ENCODE data around the gene PHACTR3.

The PHACTR3 gene

DNA sequence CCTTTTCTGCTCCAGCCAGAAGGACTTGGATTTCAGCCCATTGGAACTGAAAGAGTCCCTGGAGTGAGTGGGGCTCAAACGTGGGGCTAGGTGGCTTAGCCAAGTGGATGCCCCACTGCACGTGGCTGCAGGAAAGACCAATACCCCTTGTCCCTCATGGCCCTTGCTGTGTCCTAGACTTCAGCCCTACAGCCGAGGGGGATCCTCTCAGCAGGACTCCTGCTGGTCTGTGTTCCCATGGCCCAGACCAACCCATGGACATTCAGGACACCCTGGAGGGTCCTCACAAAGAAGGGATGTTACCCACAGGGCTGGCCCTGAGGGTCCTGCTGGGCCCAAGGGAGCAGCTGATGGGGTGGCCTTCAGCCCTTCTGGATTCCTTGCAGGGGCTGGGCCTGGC lies 30.0 kb upstream of the PHACTR3 start:
- DNase-seq (ENCODE audit: low read depth in 2 of 2): no peak

DNA sequence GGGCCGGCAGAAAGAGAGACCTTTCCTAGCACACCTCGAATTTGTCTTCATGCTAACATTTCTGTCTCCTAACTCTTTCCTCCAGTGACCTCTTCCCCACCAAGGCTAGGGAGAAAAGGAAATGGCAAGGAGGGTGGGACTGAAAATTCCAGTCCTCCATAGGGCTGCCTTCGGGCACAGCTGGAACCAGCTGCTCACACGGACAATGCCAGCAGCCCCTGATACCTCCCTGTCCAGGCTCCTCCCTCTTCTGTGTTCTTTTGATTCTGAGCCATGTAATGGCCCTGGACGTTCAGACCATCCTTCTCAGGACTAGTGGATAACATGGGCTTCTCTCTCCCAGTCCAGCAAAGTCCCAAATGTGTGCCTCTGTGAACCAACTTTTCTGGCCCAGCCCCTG lies 29.1 kb upstream of the PHACTR3 start:
- DNase-seq (ENCODE audit: low read depth in 2 of 2): no peak

DNA sequence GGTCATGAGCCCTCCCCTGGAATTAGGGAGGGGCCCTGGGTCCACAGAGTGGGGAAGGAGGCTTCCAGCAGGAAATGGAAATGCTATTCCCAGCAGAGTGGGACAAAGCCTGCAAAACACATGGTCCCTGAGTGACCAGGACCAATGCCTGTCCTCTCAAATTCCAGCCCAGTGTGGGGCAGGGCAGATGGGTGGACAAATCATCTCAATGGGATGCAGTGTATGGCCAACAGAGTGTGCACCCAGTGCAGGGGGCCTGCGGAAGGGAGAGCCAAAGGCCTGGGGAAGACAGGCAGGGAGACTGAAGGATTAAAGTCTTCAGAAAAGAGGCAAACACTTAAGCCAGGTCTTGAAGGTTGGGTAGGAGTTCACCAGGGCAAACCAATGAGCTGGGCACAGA lies 28.7 kb upstream of the PHACTR3 start:
- no peak for DNase-seq (ENCODE audit: low read depth in 2 of 2)

DNA sequence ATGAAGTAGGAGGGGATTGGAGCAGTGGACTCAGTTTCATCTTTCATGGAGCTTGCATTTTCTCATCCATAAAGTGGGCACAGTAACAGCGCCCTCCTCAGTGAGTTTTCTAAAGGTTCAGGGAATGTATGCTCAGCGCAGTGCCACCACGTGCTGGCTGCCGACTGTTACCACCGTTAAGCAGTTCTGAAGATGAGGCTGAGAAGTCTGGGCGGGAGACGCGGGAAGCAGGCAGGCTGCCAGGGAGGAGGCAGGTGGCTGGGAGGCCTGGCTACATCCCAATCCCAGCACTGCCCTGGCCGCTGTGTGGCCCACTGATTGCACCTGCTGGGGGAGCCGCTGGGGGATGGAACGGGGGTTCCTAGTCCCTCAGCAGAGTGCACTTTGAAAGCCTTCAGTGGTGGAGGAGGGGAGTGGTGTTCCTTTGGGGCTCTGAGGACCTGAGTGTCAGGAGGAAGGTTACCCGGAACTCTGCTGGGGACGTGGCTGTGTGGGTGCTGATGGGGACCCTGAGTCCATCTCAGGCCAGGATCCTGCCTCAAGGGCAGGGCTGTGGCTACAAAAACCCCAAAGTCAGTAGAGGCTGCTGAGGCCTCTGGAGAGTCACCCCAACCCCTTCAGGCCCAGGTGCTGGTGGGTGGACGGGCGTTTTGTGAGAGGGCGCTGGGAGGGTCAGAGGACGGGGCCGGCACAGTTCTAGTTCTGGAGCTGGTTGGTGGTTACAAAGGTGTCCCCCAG lies 28.0 kb upstream of the PHACTR3 start:
- no peak for DNase-seq (ENCODE audit: low read depth in 2 of 2)

DNA sequence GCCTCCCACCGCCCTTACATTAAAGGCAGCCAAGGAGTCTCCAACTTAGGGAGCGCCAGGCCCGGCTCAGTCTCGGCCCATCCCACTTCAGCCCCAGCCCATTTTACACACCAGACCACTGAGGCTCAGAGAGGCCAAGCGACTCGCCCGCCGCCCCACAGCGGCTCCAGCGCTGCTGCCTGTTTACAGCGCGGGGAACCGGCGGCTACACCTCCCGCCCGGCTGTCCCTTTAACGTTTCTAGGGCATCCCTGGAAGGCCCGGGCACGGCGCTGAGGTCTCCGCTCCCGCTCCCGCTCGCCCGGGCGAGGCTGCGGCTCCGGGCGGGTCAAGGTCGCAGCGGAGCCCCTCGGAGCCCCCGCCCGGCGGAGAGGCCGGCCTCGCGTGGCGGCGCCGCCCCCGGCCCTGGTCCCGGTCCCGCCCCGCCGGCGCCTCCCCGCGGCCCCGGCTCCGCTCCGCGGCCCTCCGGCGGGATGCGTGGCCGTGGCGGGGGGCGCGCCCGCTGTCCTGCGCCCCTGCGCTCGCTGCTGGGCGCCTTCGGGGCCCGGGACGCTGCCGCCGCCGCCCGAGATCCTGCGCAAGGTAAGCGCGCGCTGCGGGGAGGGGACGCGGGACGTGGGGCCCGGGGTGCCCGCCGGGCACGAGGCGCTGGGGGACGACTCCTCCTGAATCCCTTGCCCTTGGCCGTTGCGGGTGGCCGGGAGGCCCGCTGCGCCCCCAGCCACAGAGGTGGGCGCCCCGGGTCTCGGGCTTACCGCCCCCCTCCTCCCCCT lies 27.1 kb upstream of the PHACTR3 start:
- DNase-seq (ENCODE audit: low read depth in 2 of 2): no peak

DNA sequence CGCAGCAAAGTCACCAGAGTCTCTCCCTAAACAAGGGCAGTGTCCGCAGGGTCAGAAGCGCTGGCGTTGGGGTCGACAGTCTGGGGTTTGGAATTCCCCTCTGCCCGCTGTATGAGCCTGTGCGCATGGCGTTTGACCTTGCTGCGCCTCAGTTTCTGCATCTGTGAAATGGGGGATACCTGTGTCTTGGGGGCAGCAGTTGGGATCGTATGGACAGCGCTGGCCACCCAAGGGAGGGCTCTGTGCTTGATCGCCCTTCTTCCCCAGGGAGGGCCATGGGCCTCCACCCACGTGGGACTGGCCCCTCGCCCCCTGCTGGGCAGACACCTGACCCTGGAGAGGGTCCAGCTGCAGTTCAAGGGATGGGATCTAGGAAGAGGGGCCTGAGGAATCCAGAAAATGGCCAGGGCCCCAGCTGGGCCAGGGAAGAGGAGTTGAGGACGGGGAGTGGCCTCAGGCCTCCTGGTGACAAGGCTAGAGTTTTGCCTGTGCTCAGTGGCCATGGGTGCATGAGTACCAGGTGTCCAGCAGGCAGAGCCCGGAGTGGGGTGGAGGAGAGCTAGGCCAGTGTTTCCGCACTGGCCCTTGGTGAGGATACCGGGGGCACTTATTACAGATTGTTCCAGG lies 26.4 kb upstream of the PHACTR3 start:
- no peak for DNase-seq (ENCODE audit: low read depth in 2 of 2)

DNA sequence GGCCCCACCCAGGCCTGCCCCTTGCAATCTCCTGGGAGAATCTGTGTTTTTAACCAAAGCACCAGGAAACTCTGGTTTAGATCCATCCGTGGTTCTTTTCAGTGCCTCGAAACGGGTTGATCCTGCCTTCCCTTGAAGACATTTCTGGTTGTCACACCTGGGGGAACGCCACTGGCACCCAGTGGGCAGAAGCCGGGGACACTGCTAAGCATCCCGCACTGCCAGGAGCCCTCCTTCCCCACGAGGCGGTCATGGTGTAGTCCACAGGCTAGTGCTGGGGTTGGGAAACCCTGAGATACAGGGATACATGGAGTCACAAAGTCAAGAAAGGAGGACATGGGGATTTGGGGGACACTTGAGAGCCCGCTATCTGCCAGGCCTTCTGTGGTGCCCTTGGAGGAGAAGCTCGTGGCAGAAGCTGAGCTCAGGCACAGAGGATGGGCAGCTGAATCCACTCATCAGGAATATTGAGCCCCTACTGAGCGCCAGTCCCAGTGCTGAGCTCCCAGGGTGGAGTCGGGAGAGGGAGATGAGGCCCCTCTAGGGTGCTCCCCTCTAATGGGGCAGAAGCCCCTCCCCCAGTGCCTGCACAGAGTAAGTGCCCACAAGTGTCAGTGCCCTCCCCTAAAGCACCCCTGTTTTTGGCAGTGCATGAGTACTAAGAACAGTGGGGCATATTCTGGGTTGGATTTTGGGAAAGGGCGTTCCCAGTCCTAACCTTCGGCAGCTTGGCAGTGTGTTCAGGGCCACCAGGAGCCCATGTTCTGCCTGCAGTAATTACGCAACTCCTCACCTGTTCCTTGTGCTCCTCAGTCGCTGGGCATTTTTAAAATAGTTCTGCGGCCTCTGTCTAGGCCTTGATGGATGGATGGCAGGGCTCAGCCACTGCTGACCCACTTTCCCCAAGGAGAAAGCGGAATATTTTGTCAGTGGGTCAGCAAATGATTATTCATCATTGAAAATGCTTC lies 25.6 kb upstream of the PHACTR3 start:
- DNase-seq (ENCODE audit: low read depth in 2 of 2): no peak

DNA sequence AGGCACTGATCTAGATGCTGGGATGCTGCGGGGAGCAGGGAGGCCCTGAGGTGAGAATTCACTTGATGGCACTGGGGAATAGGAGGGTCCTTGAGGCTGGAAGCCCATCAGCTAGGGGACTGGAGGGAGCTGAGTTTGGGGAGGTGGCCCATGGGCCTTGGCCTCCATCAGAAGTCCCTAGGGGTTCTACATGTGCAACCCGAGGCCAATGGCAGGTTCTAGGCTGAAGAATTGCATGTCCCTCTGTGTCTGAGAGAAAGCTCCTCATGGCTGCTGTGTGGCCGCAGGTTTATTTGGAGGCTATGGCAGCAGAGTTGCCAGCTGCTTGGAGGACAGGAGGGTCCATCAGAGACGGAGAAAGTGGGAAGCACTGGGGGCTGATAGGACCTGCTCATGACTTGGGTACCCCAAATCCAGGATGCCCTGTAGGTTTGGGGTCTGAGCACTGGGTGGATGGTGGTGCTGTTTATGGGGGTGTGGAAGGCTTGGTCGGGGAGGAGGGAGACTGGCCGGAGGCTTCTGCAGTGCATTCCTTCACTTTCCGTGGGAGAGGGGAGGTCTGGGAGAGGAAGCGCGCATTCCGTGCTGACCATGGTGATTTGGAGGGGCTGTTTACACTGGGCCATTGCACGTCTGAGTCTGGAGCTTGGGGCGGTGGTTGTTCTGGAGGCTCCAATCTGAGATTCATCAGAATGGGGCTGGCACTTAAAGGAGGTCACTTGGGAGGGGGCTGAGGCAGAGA lies 24.8 kb upstream of the PHACTR3 start:
- DNase-seq (ENCODE audit: low read depth in 2 of 2): no peak

DNA sequence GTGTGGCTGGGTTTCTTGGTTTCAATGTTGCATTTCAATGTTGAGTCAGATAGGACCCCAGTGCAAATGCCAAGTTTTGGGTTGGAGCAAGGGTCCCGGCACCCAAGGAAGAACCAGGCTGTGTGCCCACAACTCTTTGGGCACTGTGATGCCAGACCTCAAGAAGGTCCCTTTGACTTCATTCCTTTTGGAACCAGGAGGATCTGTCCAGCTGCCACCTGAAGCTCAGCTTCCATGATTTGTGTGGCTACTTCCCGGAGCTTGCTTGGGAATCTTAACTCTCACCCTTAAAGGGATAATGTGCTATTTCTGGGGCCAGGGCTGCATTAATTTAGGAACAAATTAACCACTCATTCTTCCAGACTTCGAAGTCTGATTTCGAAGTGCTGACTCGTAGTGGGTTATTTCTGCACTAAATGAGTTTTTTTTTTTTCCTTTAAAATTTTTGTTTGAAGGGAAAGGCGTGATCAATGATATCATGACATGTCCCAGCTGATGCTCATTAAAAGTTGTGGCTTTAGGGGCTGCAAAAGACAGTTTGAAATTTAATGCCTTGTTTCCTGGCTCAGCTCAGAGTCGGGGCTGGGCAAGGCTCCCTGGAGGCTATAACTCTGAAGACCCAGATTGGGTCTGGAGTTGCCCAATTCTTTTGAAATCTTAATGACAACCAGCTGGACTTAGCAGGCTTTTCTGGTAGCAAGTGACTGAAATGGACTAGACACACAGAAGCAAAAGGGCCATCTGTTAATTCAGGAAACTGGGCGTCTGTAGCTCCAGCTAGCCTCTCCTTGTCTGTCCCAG lies 24.0 kb upstream of the PHACTR3 start:
- DNase-seq (ENCODE audit: low read depth in 2 of 2): no peak

DNA sequence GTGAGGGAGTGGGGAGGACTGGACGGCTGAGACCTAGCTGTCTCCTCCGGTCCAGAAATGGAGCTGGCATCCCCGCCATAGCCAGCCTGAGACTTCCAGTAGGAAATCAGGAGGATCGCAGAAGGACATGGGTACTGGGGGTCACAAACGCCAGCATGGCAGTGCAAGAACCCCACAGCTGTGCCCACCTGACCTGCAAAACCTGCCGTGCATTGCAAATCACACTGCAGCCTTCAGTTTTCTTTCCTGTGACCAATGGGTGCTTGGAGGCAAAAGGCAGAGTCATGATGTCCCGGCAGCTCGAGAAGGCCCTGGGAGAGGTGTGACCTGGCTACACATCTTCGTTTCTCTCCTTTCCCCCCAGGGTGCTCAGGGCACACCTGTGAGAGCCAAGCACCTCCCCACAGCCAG lies 23.3 kb upstream of the PHACTR3 start:
- DNase-seq (ENCODE audit: low read depth in 2 of 2): no peak

DNA sequence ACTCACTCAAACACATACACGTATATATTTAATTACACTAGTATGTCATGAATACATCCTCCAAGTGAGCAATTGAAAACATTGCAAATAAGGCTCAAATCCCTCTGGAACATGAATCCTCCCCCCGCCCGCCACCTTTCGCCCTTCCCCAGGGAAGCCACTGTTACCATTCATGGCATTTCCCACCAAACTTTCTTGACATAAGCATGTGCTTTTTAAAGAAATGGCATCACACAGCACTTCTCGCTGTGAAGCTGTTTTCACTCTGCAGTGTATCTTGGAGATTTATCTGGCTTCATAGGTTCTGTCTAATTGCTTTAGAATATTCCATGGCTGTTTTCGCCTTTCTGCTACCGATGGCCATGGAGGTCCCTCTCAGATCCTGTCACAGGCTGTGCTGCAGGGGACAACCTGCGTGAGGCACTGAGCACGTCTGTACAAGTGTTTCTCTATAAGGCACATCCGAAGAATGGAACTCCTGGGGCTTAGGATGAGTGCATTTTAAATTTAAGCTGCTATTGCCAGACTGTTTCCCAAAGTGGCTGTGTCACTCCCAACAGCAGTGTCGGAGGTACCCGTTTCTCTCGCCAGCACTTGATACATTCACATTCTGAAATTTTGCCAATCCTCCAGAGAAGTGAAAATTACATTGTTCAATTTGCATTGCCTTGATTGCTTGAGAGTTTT lies 22.2 kb upstream of the PHACTR3 start:
- DNase-seq (ENCODE audit: low read depth in 2 of 2): no peak

DNA sequence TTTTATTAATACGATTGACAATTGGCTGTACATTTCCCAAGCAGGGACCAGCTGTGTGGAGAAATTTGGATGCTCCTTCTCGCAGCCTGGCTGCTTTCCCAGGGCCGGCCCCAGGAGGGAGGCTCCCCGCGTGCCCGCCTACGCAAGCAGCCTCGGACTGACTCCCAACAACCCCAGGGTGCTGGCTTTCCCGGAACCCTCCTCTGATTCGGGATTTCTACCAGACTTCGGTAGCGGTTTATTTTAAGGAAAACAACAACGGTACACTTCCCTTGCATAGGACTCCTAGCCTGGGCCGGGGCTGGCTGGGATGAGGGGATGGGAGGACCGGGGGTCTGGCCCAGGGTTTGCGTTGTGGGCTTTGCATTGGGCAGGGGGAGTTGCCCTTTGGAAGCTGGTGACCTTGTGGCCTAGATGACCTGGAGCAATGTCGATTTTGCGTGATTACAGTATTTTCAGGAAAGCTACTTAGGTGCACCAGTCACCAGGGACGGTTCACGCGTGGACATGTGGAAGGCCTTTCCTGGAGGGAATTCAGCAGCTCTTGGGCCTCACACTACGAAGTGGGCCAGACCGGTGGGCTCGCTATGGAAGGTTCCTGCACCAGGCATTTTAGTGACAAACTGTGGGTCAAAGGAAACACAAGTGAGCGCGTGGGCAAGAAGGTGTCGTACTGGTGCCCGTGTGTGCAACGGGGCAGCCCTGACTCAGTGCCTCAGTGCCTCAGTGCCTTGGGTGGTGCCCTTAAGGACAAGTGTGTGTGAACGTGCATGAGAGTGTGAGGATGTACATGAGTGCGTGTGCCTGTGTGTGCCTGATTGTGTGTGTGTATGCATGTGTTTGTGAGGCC lies 20.7 kb upstream of the PHACTR3 start:
- no peak for DNase-seq (ENCODE audit: low read depth in 2 of 2)

DNA sequence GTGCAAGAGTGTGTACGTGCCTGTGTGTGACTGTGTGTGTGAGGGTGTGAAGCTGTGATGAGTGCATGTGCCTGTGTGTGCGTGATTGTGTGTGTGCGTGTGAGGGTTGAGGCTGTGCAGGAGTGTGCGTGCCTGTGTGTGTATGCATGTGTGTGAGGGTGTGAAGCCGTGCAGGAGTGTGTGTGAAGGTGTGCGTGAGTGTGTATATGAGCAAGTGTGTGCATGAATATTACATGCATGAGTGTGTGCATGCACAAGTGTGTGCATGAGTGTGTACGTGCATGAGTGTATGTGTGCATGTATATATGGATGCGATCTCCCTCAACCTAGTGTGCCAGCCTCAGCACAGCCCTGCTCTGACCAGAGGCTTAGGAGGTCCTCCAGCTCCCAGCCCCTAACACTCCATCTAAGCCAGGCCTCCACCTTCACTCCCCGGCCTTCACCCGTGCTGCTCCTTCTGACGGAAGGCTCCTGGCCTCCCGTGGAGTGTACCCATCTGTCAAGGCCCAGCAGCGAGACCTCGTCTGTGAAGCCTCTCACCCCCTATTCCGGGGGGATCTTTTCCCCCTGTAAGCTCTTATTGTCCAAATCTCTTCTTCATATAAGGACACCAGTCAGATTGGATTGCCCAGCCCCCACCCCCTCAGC lies 19.9 kb upstream of the PHACTR3 start:
- DNase-seq (ENCODE audit: low read depth in 2 of 2): no peak

DNA sequence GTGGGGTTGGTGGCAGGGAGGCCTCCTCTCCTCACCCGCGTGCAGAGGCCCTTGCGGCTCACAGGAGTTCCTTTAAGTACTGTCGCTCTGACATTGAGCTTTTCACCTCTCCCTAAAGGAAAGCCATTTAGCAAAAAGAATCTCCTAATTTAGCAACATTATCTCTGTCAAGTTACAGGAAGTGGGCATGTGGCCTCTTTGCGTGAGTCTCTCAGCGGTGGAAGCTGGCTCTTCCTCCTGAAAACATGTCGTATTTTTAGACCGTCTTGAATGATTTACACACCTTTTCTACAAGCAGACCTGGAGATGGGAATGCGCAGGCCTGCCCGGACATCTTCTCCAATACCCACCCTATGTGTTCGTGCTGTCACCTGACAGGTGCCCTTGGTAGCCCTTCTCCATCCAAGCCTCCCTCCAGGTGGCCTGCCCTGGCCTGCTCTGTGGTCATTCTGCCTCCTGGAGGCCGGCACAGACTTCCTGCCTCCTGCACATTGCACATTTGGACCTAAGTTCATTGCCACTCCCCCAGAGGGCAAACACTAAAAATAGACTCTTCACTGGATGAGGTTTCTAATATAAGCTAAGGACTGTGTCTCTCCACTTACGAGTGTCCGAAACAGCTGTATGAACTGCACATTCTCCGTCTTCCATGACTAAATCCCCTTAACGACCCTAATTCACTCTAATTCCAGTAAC lies 18.5 kb upstream of the PHACTR3 start:
- DNase-seq (ENCODE audit: low read depth in 2 of 2): no peak

DNA sequence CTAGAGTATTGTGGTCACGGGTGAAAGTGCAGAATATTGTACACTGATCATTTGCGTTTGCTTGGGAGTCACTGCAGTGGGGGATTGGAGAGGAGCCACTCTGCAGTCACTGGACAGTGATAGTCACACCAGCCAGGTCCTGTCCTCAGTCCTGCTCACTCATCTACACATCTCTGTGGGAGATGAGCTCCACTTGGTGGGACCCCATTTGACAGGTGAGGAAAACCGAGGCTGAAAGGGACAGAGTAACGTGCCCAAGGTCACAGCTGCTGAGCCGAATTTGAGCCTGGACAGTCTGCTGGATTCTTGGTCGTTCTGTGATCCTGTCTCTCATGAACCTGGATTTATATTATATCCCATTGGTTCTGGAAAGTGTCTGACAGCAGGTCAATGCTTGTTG lies 17.7 kb upstream of the PHACTR3 start:
- DNase-seq (ENCODE audit: low read depth in 2 of 2): no peak

DNA sequence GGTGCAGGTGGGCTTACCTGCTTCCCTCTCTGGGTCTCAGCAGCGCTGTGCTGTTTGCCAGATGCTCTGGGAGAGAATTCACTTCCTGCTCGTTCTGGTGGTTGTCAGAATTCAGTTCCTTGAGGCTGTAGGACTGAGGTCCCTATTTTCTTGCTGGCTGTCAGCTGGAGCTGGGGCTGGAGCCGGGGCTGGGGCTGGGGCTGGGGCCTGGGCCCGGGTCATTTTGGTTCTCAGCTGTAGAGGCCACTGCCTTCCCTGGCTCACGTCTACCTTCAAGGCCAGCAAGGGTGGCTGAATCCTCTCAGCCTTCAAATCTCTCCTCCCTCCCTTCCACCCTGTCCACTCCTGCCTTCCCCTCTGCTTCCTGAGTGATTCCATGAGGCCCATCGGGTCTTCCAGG lies 16.8 kb upstream of the PHACTR3 start:
- DNase-seq (ENCODE audit: low read depth in 2 of 2): no peak

DNA sequence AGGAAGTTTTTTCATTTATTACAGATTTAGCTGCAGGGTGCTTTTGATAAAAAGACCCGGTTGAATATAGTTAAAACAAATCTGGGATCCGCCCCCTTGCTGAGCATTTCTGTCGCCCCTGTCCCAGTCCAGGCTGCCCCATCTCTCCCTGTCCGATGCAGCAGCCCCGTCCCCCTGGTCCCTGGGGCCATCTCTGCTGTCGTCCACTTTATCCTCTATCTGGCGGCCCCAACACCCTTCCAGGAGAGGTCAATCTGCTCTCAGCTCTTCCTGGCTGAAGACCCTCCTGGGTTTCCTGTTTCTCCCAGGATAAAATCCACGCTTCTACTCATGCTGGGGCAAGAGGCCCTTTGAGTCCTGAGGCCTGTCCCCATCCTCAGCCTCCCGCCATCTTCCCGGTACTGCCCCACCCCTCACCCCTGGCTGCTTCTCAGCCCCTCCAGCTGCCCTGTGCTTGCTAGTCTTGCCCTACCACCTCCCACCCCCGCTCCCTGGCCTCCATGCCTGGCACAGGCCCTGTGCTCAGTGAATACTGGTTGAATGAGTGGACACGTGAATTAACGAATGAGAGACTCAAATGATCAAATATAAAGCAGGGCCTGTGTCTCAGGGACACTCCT lies 16.0 kb upstream of the PHACTR3 start:
- DNase-seq (ENCODE audit: low read depth in 2 of 2): no peak

Measured in stimulated activated CD4-positive, alpha-beta T cell treated with anti-CD3 and anti-CD28 coated beads, Interleukin-12 subunit alpha, Interleukin-12 subunit beta, amount 100 ng/mL, for 24 hours (primary cell).